GM18507 (cell line): ENCODE data around the gene SUPT5H.

Experiments used
- DNase-seq: peaks from one replicate; pipeline ENCODE4 v3.0.0; 2011; ENCODE audit warnings: low read depth; ENCODE audit not compliant: insufficient read length; ENCODE audit errors: extremely low spot score
- FAIRE-seq: peaks from 2 replicates; lab custom pipeline; 2011; peaks lifted over from hg19 to GRCh38; lab: Jason Lieb, UNC

SUPT5H gene

DNA sequence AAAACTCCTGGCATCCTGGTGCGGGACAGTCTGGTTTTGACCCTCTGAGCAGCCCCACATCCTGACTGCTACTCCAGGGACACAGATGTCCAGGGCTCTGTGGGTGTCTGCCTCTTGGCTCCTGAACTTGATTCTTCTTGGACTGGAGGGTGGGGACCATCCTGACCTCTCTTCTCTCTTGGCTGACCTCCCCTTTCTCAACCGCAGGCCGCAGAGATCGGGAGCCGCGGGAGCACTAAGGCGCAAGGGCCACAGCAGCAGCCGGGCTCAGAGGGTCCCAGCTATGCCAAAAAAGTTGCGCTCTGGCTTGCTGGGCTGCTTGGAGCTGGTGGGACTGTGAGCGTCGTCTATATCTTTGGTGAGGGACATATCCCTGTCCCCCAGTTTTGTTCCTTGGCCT is 36.3 kb downstream of the SUPT5H start:
- no peak for FAIRE-seq

DNA sequence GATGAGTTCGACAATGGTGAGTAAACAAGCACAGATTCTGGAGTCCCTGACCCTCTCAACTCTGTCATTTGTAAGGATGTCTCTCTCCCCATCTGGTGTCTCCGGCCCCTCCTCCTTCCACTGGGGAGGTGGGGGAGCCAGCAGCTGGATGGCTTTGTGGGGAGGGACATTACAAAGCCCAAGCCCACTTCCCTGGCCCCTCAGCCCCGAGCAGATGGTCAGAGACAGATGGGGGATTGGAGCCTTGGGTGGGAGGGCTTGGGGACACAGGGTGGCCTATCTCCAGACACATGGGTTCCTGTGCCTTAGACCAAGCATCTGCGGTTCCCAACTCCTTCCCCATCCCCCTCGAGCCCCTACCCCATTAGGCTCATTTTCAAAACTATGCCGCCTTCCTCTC is 37.8 kb downstream of the SUPT5H start:
- no peak for DNase-seq
- FAIRE-seq = no peak

More for the DNA sequence above, 36.3 kb downstream of the SUPT5H start:
- no peak for DNase-seq

- FAIRE-seq (no peak), DNase-seq (no peak)
Observed at GRCh38 chr19:39489756-39490155, 44.4 kb downstream of the SUPT5H start.

- DNase-seq = no peak
- no peak for FAIRE-seq
Observed at GRCh38 chr19:39492225-39492624, 46.8 kb downstream of the SUPT5H start.

DNA sequence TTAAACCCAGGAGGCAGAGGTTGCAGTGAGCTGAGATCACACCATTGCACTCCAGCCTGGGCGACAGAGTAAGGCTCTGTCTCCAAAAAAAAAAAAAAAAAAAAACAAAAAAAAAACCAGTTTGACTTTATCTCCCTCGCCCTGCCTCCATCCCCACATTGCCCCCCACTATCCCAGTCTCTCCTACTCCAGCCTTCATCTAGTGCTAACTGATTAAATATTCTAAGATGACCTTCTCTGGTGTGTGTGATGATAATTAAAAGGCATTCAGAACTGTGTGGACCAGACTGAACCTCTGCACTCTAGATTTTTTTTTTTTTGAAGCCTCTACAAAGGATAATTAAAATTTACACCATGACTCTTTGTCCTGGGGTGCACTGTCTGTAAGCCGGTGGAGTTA is 47.4 kb downstream of the SUPT5H start:
- DNase-seq = no peak
- FAIRE-seq = no peak

DNA sequence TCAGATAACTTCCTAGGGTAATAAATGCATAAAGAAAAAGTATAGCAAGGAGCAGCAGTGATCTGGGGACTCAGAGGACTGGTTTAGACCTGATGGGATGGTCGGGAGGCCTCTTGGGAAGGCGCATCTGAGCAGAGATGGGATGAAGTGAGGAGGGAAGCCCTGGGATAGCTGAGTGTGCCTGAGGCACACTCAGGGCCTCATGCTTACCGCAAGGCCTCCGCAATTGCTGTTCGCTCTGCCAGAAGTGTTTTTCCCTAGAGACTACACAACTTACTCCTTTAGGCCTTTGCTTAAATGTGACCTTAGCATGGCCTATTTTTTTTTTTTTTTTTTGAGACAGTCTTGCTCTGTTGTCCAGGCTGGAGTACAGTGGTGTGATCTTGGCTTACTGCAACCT is 49.3 kb downstream of the SUPT5H start:
- DNase-seq = no peak
- FAIRE-seq = no peak

DNA sequence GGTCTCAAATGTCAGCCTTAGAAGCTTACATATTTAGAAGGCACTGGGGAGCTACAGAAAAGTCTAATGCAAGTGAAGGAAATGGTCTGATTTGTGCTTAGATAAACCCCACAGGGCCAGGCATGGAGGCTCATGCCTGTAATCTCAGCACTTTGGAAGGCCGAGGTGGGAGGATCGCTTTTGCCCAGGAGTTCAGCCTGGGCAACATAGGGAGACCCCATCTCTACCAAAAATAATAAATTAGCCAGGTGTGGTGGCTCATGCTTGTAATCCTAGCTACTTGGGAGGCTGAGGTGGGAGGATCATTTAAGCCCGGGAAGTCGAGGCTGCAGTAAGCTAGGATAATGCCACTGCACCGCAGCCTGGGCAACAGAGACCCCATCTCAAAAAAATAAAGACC is 50.7 kb downstream of the SUPT5H start:
- DNase-seq = no peak
- FAIRE-seq = no peak

DNA sequence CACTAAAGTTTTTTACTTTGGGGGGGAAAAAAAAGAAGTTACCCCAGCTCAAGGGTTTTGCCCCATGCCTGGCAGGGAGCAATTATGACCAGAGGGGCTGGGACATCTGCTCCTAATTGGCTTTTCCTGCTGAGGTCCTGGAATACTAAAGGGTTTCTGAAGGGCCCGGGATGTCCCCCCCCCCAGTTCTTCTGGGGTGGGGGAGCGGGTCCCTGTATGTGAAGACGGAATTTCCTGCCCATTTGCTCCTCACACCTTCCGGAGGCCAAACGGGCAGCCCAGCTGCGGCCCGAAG is 52.3 kb downstream of the SUPT5H start:
- DNase-seq = no peak
- FAIRE-seq = peak; percentile 65

DNA sequence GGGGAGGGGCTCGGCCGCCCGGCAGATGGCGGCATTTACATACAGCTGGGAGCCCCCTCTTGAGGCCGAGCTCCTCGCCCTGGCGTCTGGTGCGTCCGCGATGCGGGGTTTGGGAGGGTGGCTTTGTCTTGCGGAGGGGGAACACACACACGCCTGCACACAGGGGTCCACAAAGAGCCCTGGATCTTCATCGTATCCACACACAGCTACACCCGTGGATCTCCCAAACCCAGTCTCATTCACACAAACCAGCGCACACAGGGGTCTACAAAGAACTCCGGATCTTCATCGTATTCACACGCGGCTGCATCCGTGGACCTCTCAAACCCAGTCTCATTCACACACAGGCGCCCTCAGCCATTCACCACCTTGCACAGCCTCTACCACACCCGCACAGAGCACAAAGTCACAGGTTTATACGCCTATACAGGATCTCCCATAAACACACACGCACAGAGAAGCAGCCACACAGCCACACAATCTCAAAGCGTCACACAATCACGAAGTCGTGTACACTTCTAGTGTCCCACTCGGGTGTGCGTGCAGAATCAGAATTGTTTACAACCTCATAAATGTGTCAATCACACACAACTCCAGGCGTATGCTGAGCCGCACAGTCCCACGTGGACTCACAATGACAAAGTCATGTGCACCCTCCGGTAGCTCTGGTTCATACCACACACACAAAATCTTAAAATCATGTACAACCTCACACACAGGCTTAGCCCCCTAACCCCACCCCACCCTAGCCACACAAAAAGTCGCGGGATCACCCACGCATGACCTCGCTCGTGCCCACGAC is 52.8 kb downstream of the SUPT5H start:
- FAIRE-seq (peak; percentile 44), DNase-seq (no peak)

- DNase-seq = no peak
- no peak for FAIRE-seq
Observed at GRCh38 chr19:39498798-39499642, 53.6 kb downstream of the SUPT5H start, which contains the start of gene DLL3. TSS of gene DLL3 (plus strand) at chr19:39498947. CDS start at chr19:39498975, 28 bp downstream.

- no peak for FAIRE-seq
Observed at GRCh38 chr19:39499932-39500331, 54.5 kb downstream of the SUPT5H start.

DNA sequence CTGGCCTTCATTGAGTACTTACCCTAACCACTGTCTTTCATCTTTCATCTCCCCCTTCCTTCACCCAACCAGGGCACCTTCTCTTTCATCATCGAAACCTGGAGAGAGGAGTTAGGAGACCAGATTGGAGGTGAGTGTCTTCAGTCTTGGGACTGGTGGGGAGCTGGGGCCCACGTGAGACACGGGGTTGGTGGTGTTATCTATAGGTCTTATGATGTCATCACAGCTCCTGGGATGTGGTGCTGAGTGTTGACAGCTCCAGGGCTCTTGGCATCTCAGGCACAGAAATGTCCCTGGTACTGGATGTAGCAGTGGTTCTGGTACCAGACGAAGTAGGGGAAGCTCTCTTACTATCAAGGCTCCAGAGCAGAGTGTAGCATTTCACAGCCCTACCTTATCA is 55.2 kb downstream of the SUPT5H start:
- DNase-seq = no peak
- FAIRE-seq = no peak

More at GRCh38 chr19:39499932-39500331, 54.5 kb downstream of the SUPT5H start:
- no peak for DNase-seq

DNA sequence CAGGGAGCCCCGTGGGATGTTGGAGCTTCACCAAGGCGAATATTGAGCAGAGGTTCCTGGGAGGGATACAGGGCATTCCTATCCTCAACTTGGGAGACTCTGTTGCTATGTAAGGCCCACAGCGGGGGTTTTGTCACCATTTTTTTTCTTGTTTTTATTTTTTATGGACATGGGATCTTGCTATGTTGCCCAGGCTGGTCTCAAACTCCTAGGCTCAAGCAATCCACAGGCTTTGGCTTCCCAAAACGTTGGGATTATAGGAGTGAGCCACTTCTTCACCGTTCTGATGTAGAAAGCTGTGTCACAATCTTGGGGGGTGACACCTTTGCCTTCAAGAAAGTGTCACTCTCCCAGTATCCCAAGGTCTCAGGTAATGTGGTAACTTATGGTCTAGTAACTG is 56.0 kb downstream of the SUPT5H start:
- no peak for DNase-seq
- FAIRE-seq = no peak

- FAIRE-seq (peak; percentile 87), DNase-seq (peak; percentile 77)
Observed at GRCh38 chr19:39502640-39503417, 57.4 kb downstream of the SUPT5H start.

GRCh38 chr19:39506598-39506943 is 61.2 kb downstream of the SUPT5H start:
- FAIRE-seq (no peak), DNase-seq (no peak)

DNA sequence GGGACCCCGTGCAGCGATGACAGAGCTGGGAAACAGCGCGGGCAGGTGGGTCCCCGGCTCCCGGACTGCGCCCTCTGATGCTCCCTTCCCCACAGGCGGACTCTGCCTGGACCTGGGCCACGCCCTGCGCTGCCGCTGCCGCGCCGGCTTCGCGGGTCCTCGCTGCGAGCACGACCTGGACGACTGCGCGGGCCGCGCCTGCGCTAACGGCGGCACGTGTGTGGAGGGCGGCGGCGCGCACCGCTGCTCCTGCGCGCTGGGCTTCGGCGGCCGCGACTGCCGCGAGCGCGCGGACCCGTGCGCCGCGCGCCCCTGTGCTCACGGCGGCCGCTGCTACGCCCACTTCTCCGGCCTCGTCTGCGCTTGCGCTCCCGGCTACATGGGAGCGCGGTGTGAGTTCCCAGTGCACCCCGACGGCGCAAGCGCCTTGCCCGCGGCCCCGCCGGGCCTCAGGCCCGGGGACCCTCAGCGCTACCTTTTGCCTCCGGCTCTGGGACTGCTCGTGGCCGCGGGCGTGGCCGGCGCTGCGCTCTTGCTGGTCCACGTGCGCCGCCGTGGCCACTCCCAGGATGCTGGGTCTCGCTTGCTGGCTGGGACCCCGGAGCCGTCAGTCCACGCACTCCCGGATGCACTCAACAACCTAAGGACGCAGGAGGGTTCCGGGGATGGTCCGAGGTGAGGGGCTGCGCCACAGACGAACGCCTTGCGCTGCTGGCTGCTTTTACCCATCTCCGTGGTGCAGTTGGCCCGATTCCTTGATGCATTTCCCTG is 61.7 kb downstream of the SUPT5H start:
- FAIRE-seq = peak; percentile 79
- DNase-seq = peak; percentile 78

- FAIRE-seq (no peak), DNase-seq (no peak)
Observed at GRCh38 chr19:39507715-39508364, 62.5 kb downstream of the SUPT5H start.

- DNase-seq = no peak
- FAIRE-seq = no peak
Observed at GRCh38 chr19:39508629-39509028, 63.2 kb downstream of the SUPT5H start.

DNA sequence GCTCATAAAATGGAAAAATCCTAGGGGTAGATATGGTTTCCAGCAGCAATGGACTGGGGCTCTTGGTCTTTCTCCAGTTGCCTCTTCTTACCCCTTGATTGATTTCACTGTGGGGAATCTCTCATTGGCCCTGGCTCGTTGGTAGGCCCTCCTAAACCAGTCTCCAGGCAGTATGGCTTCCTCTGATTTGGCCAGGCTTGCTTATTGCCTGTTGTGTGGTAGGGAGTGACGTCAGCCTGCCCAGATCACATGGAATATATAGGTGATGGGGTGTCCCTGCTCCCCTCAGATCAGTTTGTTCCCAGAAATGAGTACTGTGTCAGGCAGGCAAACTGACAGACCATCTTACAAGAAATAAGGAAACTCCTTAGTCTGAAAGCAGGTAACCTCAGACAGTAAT is 63.9 kb downstream of the SUPT5H start:
- no peak for DNase-seq
- FAIRE-seq = no peak
